ENCODE results near the gene ANKRD10.

The ANKRD10 gene

GRCh38 chr13:110925023-110925612 is 10.2 kb upstream of the ANKRD10 start:
- H3K27me3 ChIP-seq (ENCODE audit: control insufficient read depth, low read length) = peaks cover 36% of the 10 kb centered on the region
- H3K9me3 ChIP-seq (ENCODE audit: control insufficient read depth, insufficient read depth, low read length) = no peaks in the 10 kb centered on the region
- H3K36me3 ChIP-seq (ENCODE audit: control insufficient read depth, low read length) = no peaks in the 10 kb centered on the region
- no peaks in the 10 kb centered on the region for H4K20me1 ChIP-seq (ENCODE audit: control insufficient read depth, insufficient read depth, low read depth, low read length)
- H3K4me2 ChIP-seq (ENCODE audit: low read length) = no peak overlapping the region
- H3K4me3 ChIP-seq (ENCODE audit: low read length) = no peak overlapping the region
- no peaks in the 10 kb centered on the region for H3K9me2 ChIP-seq (replicated peaks; ENCODE audit: control insufficient read depth, low read length)
- H3K79me2 ChIP-seq (ENCODE audit: control insufficient read depth, low read length) = no peaks in the 10 kb centered on the region
- no peaks in the 10 kb centered on the region for H3F3A ChIP-seq (ENCODE audit: control insufficient read depth, insufficient read depth)
- H3K4me1 ChIP-seq (ENCODE audit: control insufficient read depth, low read length) = peaks cover 6% of the 10 kb centered on the region
- TF ChIP-seq CTCF (IDR thresholded peaks at IDR 0.05; ENCODE audit: low read depth, low read length, poor library complexity, severe bottlenecking) = peak; percentile 36
- no peak for TF ChIP-seq EZH2phosphoT487 (IDR thresholded peaks at IDR 0.05; ENCODE audit: borderline replicate concordance, low read length)
- H3K27ac ChIP-seq (ENCODE audit: low read depth, low read length) = no peak overlapping the region

GRCh38 chr13:110924639-110924934 is 9.7 kb upstream of the ANKRD10 start:
- Histone ChIP-seq H3K79me2 (ENCODE audit: control insufficient read depth, low read length) (no peaks in the 10 kb centered on the region), H3F3A (ENCODE audit: control insufficient read depth, insufficient read depth) (no peaks in the 10 kb centered on the region), H3K4me3 (ENCODE audit: low read length) (no peak overlapping the region), H3K4me2 (ENCODE audit: low read length) (no peak overlapping the region), H3K9me3 (ENCODE audit: control insufficient read depth, insufficient read depth, low read length) (no peaks in the 10 kb centered on the region), H4K20me1 (ENCODE audit: control insufficient read depth, insufficient read depth, low read depth, low read length) (no peaks in the 10 kb centered on the region), H3K4me1 (ENCODE audit: control insufficient read depth, low read length) (peaks cover 6% of the 10 kb centered on the region), H3K27me3 (ENCODE audit: control insufficient read depth, low read length) (peaks cover 36% of the 10 kb centered on the region), H3K9me2 (replicated peaks; ENCODE audit: control insufficient read depth, low read length) (no peaks in the 10 kb centered on the region), H3K36me3 (ENCODE audit: control insufficient read depth, low read length) (no peaks in the 10 kb centered on the region), H3K27ac (ENCODE audit: low read depth, low read length) (no peak overlapping the region)
- TF ChIP-seq EZH2phosphoT487 (IDR thresholded peaks at IDR 0.05; ENCODE audit: borderline replicate concordance, low read length) (no peak), CTCF (IDR thresholded peaks at IDR 0.05; ENCODE audit: low read depth, low read length, poor library complexity, severe bottlenecking) (no peak)

GRCh38 chr13:110923777-110924638 is 9.1 kb upstream of the ANKRD10 start:
- H3K27me3 ChIP-seq (ENCODE audit: control insufficient read depth, low read length) = peaks cover 36% of the 10 kb centered on the region
- H4K20me1 ChIP-seq (ENCODE audit: control insufficient read depth, insufficient read depth, low read depth, low read length) = no peaks in the 10 kb centered on the region
- H3K79me2 ChIP-seq (ENCODE audit: control insufficient read depth, low read length) = no peaks in the 10 kb centered on the region
- H3K9me2 ChIP-seq (replicated peaks; ENCODE audit: control insufficient read depth, low read length) = no peaks in the 10 kb centered on the region
- H3K27ac ChIP-seq (ENCODE audit: low read depth, low read length) = no peak overlapping the region
- no peaks in the 10 kb centered on the region for H3K36me3 ChIP-seq (ENCODE audit: control insufficient read depth, low read length)
- H3K4me1 ChIP-seq (ENCODE audit: control insufficient read depth, low read length) = peaks cover 6% of the 10 kb centered on the region
- no peak overlapping the region for H3K4me3 ChIP-seq (ENCODE audit: low read length)
- no peaks in the 10 kb centered on the region for H3F3A ChIP-seq (ENCODE audit: control insufficient read depth, insufficient read depth)
- no peak for TF ChIP-seq CTCF (IDR thresholded peaks at IDR 0.05; ENCODE audit: low read depth, low read length, poor library complexity, severe bottlenecking)
- no peak for TF ChIP-seq EZH2phosphoT487 (IDR thresholded peaks at IDR 0.05; ENCODE audit: borderline replicate concordance, low read length)
- no peak overlapping the region for H3K4me2 ChIP-seq (ENCODE audit: low read length)
- H3K9me3 ChIP-seq (ENCODE audit: control insufficient read depth, insufficient read depth, low read length) = no peaks in the 10 kb centered on the region
